HG03097 (cell line): ENCODE results near the gene TRIM24.
"Not testable (repeated sequence)": the region's sequence is repeated elsewhere in the genome, so short reads cannot be mapped to it uniquely, and the experiment has no call there.

ENCODE experiments used
- ATAC-seq: cut with Tn5 transposase; IDR thresholded peaks from one replicate; pipeline ENCODE4 v1.9.1; 2021; ENCODE audit not compliant: unreplicated experiment, low FRiP score

TRIM24 gene

GRCh38 chr7:138491612-138492386 lies 31.7 kb downstream of the TRIM24 start:
- no peak for ATAC-seq

GRCh38 chr7:138492423-138492822 lies 32.4 kb downstream of the TRIM24 start:
- no peak for ATAC-seq

- no peak for ATAC-seq
These were observed 33.5 kb downstream of the TRIM24 start for GRCh38 chr7:138493535-138493934.

- no peak for ATAC-seq
These were observed 35.4 kb downstream of the TRIM24 start for GRCh38 chr7:138495485-138495884.

GRCh38 chr7:138499340-138499739 lies 39.3 kb downstream of the TRIM24 start:
- ATAC-seq = no peak

- not testable (repeated sequence) for ATAC-seq
These were observed 40.2 kb downstream of the TRIM24 start for GRCh38 chr7:138500303-138500702.

- ATAC-seq = no peak
These were observed 40.8 kb downstream of the TRIM24 start for GRCh38 chr7:138500892-138501291.

GRCh38 chr7:138502023-138502767 lies 42.1 kb downstream of the TRIM24 start:
- ATAC-seq = no peak

GRCh38 chr7:138505361-138505873 lies 45.4 kb downstream of the TRIM24 start:
- no peak for ATAC-seq

- ATAC-seq = no peak
These were observed 46.7 kb downstream of the TRIM24 start for GRCh38 chr7:138506764-138507163.

- no peak for ATAC-seq
These were observed 49.9 kb downstream of the TRIM24 start for GRCh38 chr7:138510003-138510402.

- ATAC-seq = no peak
These were observed 52.2 kb downstream of the TRIM24 start for GRCh38 chr7:138512092-138512858.

- ATAC-seq = no peak
These were observed 52.8 kb downstream of the TRIM24 start for GRCh38 chr7:138512885-138513284.

GRCh38 chr7:138513344-138513871 lies 53.3 kb downstream of the TRIM24 start:
- no peak for ATAC-seq

GRCh38 chr7:138514044-138514443 lies 54.0 kb downstream of the TRIM24 start:
- no peak for ATAC-seq

- ATAC-seq = no peak
These were observed 55.0 kb downstream of the TRIM24 start for GRCh38 chr7:138515001-138515528.

- ATAC-seq = no peak
These were observed 59.2 kb downstream of the TRIM24 start for GRCh38 chr7:138519061-138519798.

GRCh38 chr7:138520742-138521141 lies 60.7 kb downstream of the TRIM24 start:
- no peak for ATAC-seq

GRCh38 chr7:138521837-138522461 lies 61.9 kb downstream of the TRIM24 start:
- no peak for ATAC-seq
